ENCODE data around the gene CLDN10.

DNA sequence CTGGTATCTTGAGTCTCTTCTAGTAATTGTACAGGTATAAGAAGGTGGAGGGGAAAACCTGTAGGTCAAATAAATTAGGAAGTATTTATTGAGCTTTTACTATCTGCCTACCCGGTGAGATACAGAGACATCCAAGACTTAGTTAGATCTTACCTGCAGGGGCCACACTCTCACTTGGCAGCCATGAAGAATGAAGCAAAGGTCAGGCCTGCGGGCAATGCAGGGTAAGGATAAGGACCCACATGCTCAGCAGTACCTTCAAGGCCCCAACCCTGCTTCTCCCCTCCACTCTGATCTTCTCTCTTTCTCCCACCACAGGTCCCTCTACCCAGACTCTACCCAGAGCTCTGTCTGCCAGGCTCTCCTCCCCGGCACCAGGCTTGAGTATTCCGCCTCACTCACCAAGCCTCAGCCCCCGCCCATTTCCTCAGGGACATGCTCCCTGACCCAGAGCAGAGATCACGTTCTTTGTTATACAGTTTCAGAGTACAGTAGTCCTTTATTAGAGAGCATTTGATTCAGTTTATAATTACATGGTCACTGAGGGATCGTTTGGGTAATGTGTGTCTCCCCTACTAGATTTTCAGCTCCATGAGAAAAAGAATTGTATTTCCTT, 18.9 kb upstream of the CLDN10 start:
- no peak for TF ChIP-seq EZH2 (IDR thresholded peaks at IDR 0.05; ENCODE audit: borderline replicate concordance, insufficient read depth, low read depth, low read length, poor library complexity, severe bottlenecking)
- TF ChIP-seq, protein P1, sequence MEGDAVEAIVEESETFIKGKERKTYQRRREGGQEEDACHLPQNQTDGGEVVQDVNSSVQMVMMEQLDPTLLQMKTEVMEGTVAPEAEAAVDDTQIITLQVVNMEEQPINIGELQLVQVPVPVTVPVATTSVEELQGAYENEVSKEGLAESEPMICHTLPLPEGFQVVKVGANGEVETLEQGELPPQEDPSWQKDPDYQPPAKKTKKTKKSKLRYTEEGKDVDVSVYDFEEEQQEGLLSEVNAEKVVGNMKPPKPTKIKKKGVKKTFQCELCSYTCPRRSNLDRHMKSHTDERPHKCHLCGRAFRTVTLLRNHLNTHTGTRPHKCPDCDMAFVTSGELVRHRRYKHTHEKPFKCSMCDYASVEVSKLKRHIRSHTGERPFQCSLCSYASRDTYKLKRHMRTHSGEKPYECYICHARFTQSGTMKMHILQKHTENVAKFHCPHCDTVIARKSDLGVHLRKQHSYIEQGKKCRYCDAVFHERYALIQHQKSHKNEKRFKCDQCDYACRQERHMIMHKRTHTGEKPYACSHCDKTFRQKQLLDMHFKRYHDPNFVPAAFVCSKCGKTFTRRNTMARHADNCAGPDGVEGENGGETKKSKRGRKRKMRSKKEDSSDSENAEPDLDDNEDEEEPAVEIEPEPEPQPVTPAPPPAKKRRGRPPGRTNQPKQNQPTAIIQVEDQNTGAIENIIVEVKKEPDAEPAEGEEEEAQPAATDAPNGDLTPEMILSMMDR (IDR thresholded peaks at IDR 0.05), result no peak

All from B cell (primary cell).